Astrocyte (in vitro differentiated cells and primary cell): Measurements from ENCODE around the gene CYREN. TPM values are rescaled to one million over a fixed set of nuclear protein-coding genes. Genes with fewer than 3 reads are reported as not detected.

ENCODE experiments used
- DNase-seq: peaks from one replicate; pipeline ENCODE4 v3.0.0-alpha.2; 2010; ENCODE audit warnings: low read depth
- FAIRE-seq: peaks from 2 replicates; lab custom pipeline; 2011; peaks lifted over from hg19 to GRCh38; lab: Jason Lieb, UNC
- H2AFZ ChIP-seq: 2 replicates; pipeline ENCODE4 v1.6.0; 2012; ENCODE audit warnings: low read depth, low read length, inconsistent platforms
- H3K27ac ChIP-seq: 2 replicates; pipeline ENCODE4 v1.5.1; 2011; ENCODE audit warnings: low read depth, low read length, inconsistent platforms
- H3K27me3 ChIP-seq: 2 replicates; pipeline ENCODE4 v1.6.0; 2011; ENCODE audit warnings: low read length, inconsistent platforms; ENCODE audit not compliant: insufficient read depth
- H3K36me3 ChIP-seq: 2 replicates; pipeline ENCODE4 v1.5.1; 2011; ENCODE audit warnings: low read length, inconsistent platforms; ENCODE audit not compliant: insufficient read depth
- H3K4me1 ChIP-seq: 2 replicates; pipeline ENCODE4 v1.5.1; 2011; ENCODE audit warnings: low read length, inconsistent platforms; ENCODE audit not compliant: insufficient read depth
- H3K4me2 ChIP-seq: 2 replicates; pipeline ENCODE4 v1.6.0; 2012; ENCODE audit warnings: low read length, inconsistent platforms
- H3K4me3 ChIP-seq: 2 replicates; pipeline ENCODE4 v1.5.1; 2011; ENCODE audit warnings: low read depth, mild to moderate bottlenecking, low read length, inconsistent platforms; ENCODE audit not compliant: insufficient read depth
- H3K79me2 ChIP-seq: 2 replicates; pipeline ENCODE4 v1.6.0; 2012; ENCODE audit warnings: mild to moderate bottlenecking, low read length, inconsistent platforms; ENCODE audit not compliant: insufficient read depth
- H3K9ac ChIP-seq: 2 replicates; pipeline ENCODE4 v1.6.0; 2012; ENCODE audit warnings: mild to moderate bottlenecking, low read length, inconsistent platforms
- H3K9me3 ChIP-seq: 2 replicates; pipeline ENCODE4 v1.5.1; 2012; ENCODE audit warnings: low read depth, mild to moderate bottlenecking, low read length, inconsistent platforms; ENCODE audit not compliant: insufficient read depth
- H4K20me1 ChIP-seq: 2 replicates; pipeline ENCODE4 v1.6.0; 2012; ENCODE audit warnings: low read length, inconsistent platforms; ENCODE audit not compliant: insufficient read depth
- H3K27ac Mint-ChIP-seq: one replicate; pipeline ENCODE4 v1.8.0; 2021; ENCODE audit warnings: mild to moderate bottlenecking, mixed read lengths; ENCODE audit not compliant: unreplicated experiment
- H3K27me3 Mint-ChIP-seq: one replicate; pipeline ENCODE4 v1.8.0; 2021; ENCODE audit warnings: low read depth, mixed read lengths; ENCODE audit not compliant: unreplicated experiment
- H3K36me3 Mint-ChIP-seq: one replicate; pipeline ENCODE4 v1.8.0; 2021; ENCODE audit warnings: low read depth, mixed read lengths; ENCODE audit not compliant: unreplicated experiment
- H3K4me1 Mint-ChIP-seq: one replicate; pipeline ENCODE4 v1.8.0; 2021; ENCODE audit warnings: low read depth, mixed read lengths; ENCODE audit not compliant: unreplicated experiment
- H3K4me3 Mint-ChIP-seq: one replicate; pipeline ENCODE4 v1.8.0; 2021; ENCODE audit warnings: mild to moderate bottlenecking, moderate library complexity, mixed read lengths; ENCODE audit not compliant: unreplicated experiment
- H3K9me3 Mint-ChIP-seq: one replicate; pipeline ENCODE4 v1.8.0; 2021; ENCODE audit warnings: mild to moderate bottlenecking, mixed read lengths; ENCODE audit not compliant: unreplicated experiment
- CTCF ChIP-seq: IDR thresholded peaks from 2 replicates; pipeline ENCODE4 v1.5.1; 2011; ENCODE audit warnings: low read depth, mild to moderate bottlenecking, inconsistent platforms, low read length, moderate library complexity; ENCODE audit not compliant: insufficient read depth
- EZH2 ChIP-seq: IDR thresholded peaks from 2 replicates; pipeline ENCODE4 v1.6.1; 2012; ENCODE audit warnings: mild to moderate bottlenecking, low read length, inconsistent platforms; ENCODE audit not compliant: insufficient read depth
- total RNA-seq: library from RNA; stranded (reverse); gene quantifications from 2 replicates; pipeline ENCODE4 v1.2.1, GENCODE V29; 2021

The CYREN gene
- total RNA-seq, 1 donor from 2014 or later: 31.0 TPM

DNA sequence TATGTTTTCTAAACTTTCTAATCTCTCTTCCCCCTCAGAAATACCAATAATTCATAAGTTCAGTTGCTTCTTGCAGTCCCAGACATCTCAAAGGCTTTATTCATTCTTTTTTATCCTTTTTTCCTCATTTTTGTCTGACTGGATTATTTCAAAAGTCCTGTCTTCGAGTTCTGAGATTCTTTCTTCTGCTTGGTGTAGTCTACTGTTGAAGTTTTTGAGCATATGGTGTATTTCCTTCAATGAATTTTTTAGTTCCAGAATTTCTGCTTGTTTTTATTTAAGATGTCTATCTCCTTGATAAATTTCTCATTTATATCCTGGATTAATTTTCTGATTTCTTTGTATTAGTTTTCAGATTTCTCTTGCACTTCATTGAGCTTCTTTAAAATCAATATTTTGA, 14.2 kb downstream of the CYREN start:
- Mint-ChIP-seq H3K36me3 (peaks cover 15% of the 10 kb centered on the region), H3K27ac (no peak overlapping the region), H3K4me3 (no peak overlapping the region), H3K27me3 (no peaks in the 10 kb centered on the region), H3K9me3 (peaks cover 26% of the 10 kb centered on the region), H3K4me1 (peaks cover 21% of the 10 kb centered on the region)
- Histone ChIP-seq H3K27me3 (no peaks in the 10 kb centered on the region), H3K79me2 (no peaks in the 10 kb centered on the region), H3K36me3 (no peaks in the 10 kb centered on the region), H2AFZ (no peak overlapping the region), H3K4me3 (no peak overlapping the region), H4K20me1 (no peaks in the 10 kb centered on the region), H3K4me2 (no peak overlapping the region), H3K4me1 (peaks cover 6% of the 10 kb centered on the region), H3K9me3 (no peaks in the 10 kb centered on the region), H3K27ac (no peak overlapping the region), H3K9ac (no peak overlapping the region)
- TF ChIP-seq CTCF (no peak), EZH2 (no peak)
- DNase-seq: no peak
- no peak for FAIRE-seq

DNA sequence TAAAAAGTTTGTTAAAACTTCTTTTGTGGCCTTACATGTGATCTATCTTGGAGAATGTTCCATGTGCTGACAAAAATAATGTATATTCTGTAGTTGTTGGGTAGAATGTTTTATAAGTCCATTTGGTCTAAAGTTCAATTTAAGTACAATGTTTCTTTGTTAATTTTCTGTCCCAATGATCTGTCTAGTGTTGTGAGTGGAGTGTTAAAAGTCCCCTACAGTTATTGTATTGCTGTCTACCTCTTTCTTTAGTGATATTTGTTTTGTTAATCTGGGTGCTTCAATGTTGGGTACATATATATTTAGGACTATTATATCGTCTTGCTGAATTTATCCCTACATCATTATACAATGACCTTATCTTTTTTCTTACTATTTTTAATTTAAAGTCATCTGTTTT, 15.8 kb downstream of the CYREN start:
- TF ChIP-seq CTCF: no peak
- no peak for TF ChIP-seq EZH2
- no peak overlapping the region for H3K27ac Mint-ChIP-seq
- H4K20me1 ChIP-seq: no peaks in the 10 kb centered on the region

DNA sequence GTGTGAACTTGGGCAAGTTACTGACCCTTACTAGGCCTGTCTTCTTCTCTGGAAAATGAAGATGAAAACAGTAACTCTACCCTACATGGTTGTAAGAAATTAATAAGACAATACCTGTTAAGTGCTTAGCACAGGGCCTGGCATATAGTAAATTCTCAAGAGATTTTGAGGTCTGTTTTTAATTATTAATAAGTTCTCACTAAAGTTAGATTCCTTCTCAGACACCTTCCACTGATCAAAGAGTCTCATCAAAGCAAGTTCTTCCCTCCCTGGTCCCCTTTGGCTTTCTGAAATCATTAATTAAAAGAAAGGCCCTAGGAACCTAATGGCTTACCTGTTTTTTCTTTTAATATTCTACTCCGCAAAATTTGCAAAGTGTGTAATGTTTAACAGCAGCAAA, 18.1 kb downstream of the CYREN start:
- Histone ChIP-seq H3K4me3 (no peak overlapping the region), H3K4me2 (no peak overlapping the region), H3K9ac (no peak overlapping the region), H3K79me2 (no peaks in the 10 kb centered on the region), H2AFZ (no peak overlapping the region), H3K27me3 (no peaks in the 10 kb centered on the region), H3K9me3 (no peaks in the 10 kb centered on the region), H4K20me1 (no peaks in the 10 kb centered on the region), H3K27ac (no peak overlapping the region), H3K4me1 (no peaks in the 10 kb centered on the region), H3K36me3 (no peaks in the 10 kb centered on the region)
- Mint-ChIP-seq H3K9me3 (peaks cover 23% of the 10 kb centered on the region), H3K36me3 (peaks cover 10% of the 10 kb centered on the region), H3K27me3 (no peaks in the 10 kb centered on the region), H3K4me1 (no peaks in the 10 kb centered on the region), H3K4me3 (no peak overlapping the region), H3K27ac (no peak overlapping the region)
- no peak for FAIRE-seq
- no peak for DNase-seq
- no peak for TF ChIP-seq EZH2

More for the DNA sequence above, 15.8 kb downstream of the CYREN start:
- Histone ChIP-seq H3K9me3 (no peaks in the 10 kb centered on the region), H3K36me3 (no peaks in the 10 kb centered on the region), H3K27ac (no peak overlapping the region), H2AFZ (no peak overlapping the region), H3K9ac (no peak overlapping the region), H3K4me2 (no peak overlapping the region), H3K27me3 (no peaks in the 10 kb centered on the region), H3K4me3 (no peak overlapping the region), H3K79me2 (no peaks in the 10 kb centered on the region), H3K4me1 (no peaks in the 10 kb centered on the region)
- peaks cover 27% of the 10 kb centered on the region for H3K9me3 Mint-ChIP-seq
- DNase-seq (no peak), FAIRE-seq (no peak)
- peaks cover 8% of the 10 kb centered on the region for H3K4me1 Mint-ChIP-seq
- no peaks in the 10 kb centered on the region for H3K27me3 Mint-ChIP-seq
- H3K36me3 Mint-ChIP-seq: peaks cover 13% of the 10 kb centered on the region
- H3K4me3 Mint-ChIP-seq: no peak overlapping the region
